SK-N-SH (cell line): ENCODE data around the gene KLF7. TPM values are rescaled to one million over a fixed set of nuclear protein-coding genes. Genes with fewer than 3 reads are reported as not detected.

Experiments used
- CTCF ChIA-PET: fragments of 300-600, 350-600 bp; formaldehyde crosslinking; extraction: SDS; loops from one replicate; lab custom pipeline; 2021; lab: Yijun Ruan, JAX
- POLR2A ChIA-PET: fragments of 350-600 bp; sonication (Branson Sonifier 250); formaldehyde crosslinking; extraction: SDS; loops from one replicate; lab custom pipeline; 2020; ENCODE audit warnings: antibody characterized with exemption, inconsistent platforms; lab: Yijun Ruan, JAX
- DNase-seq: peaks from one replicate; pipeline ENCODE4 v3.0.0; 2012
- H2AFZ ChIP-seq: fragments of 200-600 bp; sonication (generic); 2 replicates; pipeline ENCODE4 v1.8.1; 2016; ENCODE audit warnings: antibody characterized with exemption, mild to moderate bottlenecking, low read depth
- H3F3A ChIP-seq: fragments of 200-600 bp; sonication (generic); replicated peaks from 2 replicates; pipeline ENCODE3; 2016; ENCODE audit warnings: antibody characterized with exemption, mild to moderate bottlenecking; ENCODE audit not compliant: insufficient read depth
- H3K27ac ChIP-seq, 2 experiments: fragments of 200-500 bp in 1 of 2; fragments of 200-600 bp in 1 of 2; sonication (Bioruptor generic) in 1 of 2; sonication (generic), shearing (Covaris generic) in 1 of 2; 2 replicates each; pipeline versions ENCODE4 v1.5.1 to v1.6.1; 2014 to 2016; ENCODE audit warnings: low read depth in 2 of 2, inconsistent platforms in 1 of 2, low read length in 1 of 2, mild to moderate bottlenecking in 1 of 2, mixed read lengths in 1 of 2
- H3K27me3 ChIP-seq: fragments of 200-600 bp; sonication (generic), shearing (Covaris generic); 2 replicates; pipeline ENCODE4 v1.6.1; 2016; ENCODE audit warnings: mixed run types; ENCODE audit not compliant: insufficient read depth
- H3K36me3 ChIP-seq, 2 experiments: fragments of 200-500 bp in 1 of 2; fragments of 200-600 bp in 1 of 2; sonication (Bioruptor generic) in 1 of 2; sonication (generic) in 1 of 2; replicated peaks in 1 of 2; 2 replicates each; pipeline versions ENCODE3 to v1.5.1; 2014 to 2016; ENCODE audit warnings: low read length in 1 of 2, mild to moderate bottlenecking in 1 of 2; ENCODE audit not compliant: insufficient read depth in 2 of 2, control insufficient read depth in 1 of 2
- H3K4me1 ChIP-seq, 2 experiments: fragments of 200-500 bp in 1 of 2; fragments of 200-600 bp in 1 of 2; sonication (Bioruptor generic) in 1 of 2; sonication (generic), shearing (Covaris generic) in 1 of 2; 2 replicates each; pipeline versions ENCODE4 v1.5.1 to v1.6.1; 2014 to 2016; ENCODE audit warnings: low read depth in 1 of 2, low read length in 1 of 2, mixed run types in 1 of 2; ENCODE audit not compliant: insufficient read depth in 2 of 2, control insufficient read depth in 1 of 2
- H3K4me2 ChIP-seq: fragments of 200-600 bp; sonication (generic), shearing (Covaris generic); 2 replicates; pipeline ENCODE4 v1.6.1; 2017; ENCODE audit warnings: mixed run types
- H3K4me3 ChIP-seq, 2 experiments: fragments of 200-500 bp in 1 of 2; fragments of 200-600 bp in 1 of 2; sonication (Bioruptor generic) in 1 of 2; sonication (generic), shearing (Covaris generic) in 1 of 2; 2 replicates each; pipeline versions ENCODE4 v1.5.1 to v1.8.1; 2014 to 2016; ENCODE audit warnings: low read depth in 2 of 2, inconsistent platforms in 1 of 2, low read length in 1 of 2, mild to moderate bottlenecking in 1 of 2, mixed read lengths in 1 of 2, moderate library complexity in 1 of 2
- H3K79me2 ChIP-seq: fragments of 200-600 bp; sonication (generic); 2 replicates; pipeline ENCODE4 v1.8.1; 2017; ENCODE audit warnings: mild to moderate bottlenecking; ENCODE audit not compliant: insufficient read depth
- H3K9ac ChIP-seq: fragments of 200-600 bp; sonication (generic); 2 replicates; pipeline ENCODE4 v1.6.1; 2017; ENCODE audit warnings: mixed run types
- H3K9me2 ChIP-seq: fragments of 200-600 bp; sonication (generic); 2 replicates; pipeline ENCODE4 v1.6.1; 2017; ENCODE audit warnings: mixed run types
- H3K9me3 ChIP-seq: fragments of 200-600 bp; sonication (generic); 2 replicates; pipeline ENCODE4 v1.6.1; 2017; ENCODE audit warnings: mixed run types, mild to moderate bottlenecking, moderate library complexity
- H4K20me1 ChIP-seq: fragments of 200-600 bp; sonication (generic); 2 replicates; pipeline ENCODE4 v1.6.1; 2017; ENCODE audit warnings: mild to moderate bottlenecking, mixed run types; ENCODE audit not compliant: insufficient read depth
- EP300 ChIP-seq, 2 experiments: IDR thresholded peaks; 2 replicates each; pipeline versions ENCODE4 v1.4.0 to v1.6.1; 2012; ENCODE audit warnings: borderline replicate concordance in 1 of 2, low read depth in 1 of 2, low read length in 1 of 2
- EZH2phosphoT487 ChIP-seq: fragments of 200-600 bp; sonication (generic); IDR thresholded peaks from 2 replicates; pipeline ENCODE4 v1.6.1; 2017; ENCODE audit warnings: low read depth, mixed run types, mild to moderate bottlenecking, antibody characterized with exemption, moderate library complexity, borderline replicate concordance
- FOSL2 ChIP-seq: IDR thresholded peaks from 2 replicates; pipeline ENCODE4 v1.4.0; 2012; ENCODE audit warnings: low read depth, mild to moderate bottlenecking, moderate library complexity, borderline replicate concordance
- FOXJ3 ChIP-seq: sonication (generic); formaldehyde crosslinking; IDR thresholded peaks from 2 replicates; pipeline ENCODE4 v1.5.1; 2020; ENCODE audit warnings: mild to moderate bottlenecking, missing genetic modification reagents
- GATA2 ChIP-seq: sonication (generic); formaldehyde crosslinking; IDR thresholded peaks from 2 replicates; pipeline ENCODE4 v1.5.0; 2020; ENCODE audit warnings: mild to moderate bottlenecking, missing genetic modification reagents
- NFIC ChIP-seq: IDR thresholded peaks from 2 replicates; pipeline ENCODE4 v1.4.0; 2012; ENCODE audit warnings: borderline replicate concordance
- RCOR1 ChIP-seq: fragments of 150-350 bp; IDR thresholded peaks from 2 replicates; pipeline ENCODE4 v1.6.1; 2017; ENCODE audit warnings: antibody characterized with exemption, low read length
- RFX5 ChIP-seq: IDR thresholded peaks from 2 replicates; pipeline ENCODE4 v1.6.1; 2012; ENCODE audit warnings: mild to moderate bottlenecking, improper control_type of control experiment, low read length
- RXRA ChIP-seq: IDR thresholded peaks from 2 replicates; pipeline ENCODE4 v1.4.0; 2012; ENCODE audit warnings: low read depth, mild to moderate bottlenecking, borderline replicate concordance
- SIN3A ChIP-seq: IDR thresholded peaks from 2 replicates; pipeline ENCODE4 v1.6.1; 2012; ENCODE audit warnings: low read depth, mild to moderate bottlenecking, low read length, moderate library complexity, borderline replicate concordance
- SMC3 ChIP-seq: IDR thresholded peaks from 2 replicates; pipeline ENCODE4 v1.6.1; 2012; ENCODE audit warnings: low read depth, low read length, improper control_type of control experiment
- TEAD4 ChIP-seq: IDR thresholded peaks from 2 replicates; pipeline ENCODE4 v1.4.0; 2012; ENCODE audit warnings: mild to moderate bottlenecking, borderline replicate concordance; ENCODE audit not compliant: insufficient read depth
- WGBS: methylation state at CpG from one replicate; pipeline ENCODE4 v1.1.6; 2017; ENCODE audit warnings: low lambda C conversion rate; 5-methylcytosine and 5-hydroxymethylcytosine counted together
- polyA plus RNA-seq, 3 experiments: library from polyadenylated mRNA; depleted of rRNA; stranded (reverse); fragments of >200 nt; gene quantifications; 2 replicates each; pipeline ENCODE4 v1.2.3, GENCODE V29; 2012
- TF ChIP-seq, protein P1 (sequence below): IDR thresholded peaks from 2 replicates; pipeline ENCODE4; 2012

Gene KLF7
- polyA plus RNA-seq, 1 of the 3 experiments (the other 2 are of a cell fraction) = 7.5 TPM

DNA sequence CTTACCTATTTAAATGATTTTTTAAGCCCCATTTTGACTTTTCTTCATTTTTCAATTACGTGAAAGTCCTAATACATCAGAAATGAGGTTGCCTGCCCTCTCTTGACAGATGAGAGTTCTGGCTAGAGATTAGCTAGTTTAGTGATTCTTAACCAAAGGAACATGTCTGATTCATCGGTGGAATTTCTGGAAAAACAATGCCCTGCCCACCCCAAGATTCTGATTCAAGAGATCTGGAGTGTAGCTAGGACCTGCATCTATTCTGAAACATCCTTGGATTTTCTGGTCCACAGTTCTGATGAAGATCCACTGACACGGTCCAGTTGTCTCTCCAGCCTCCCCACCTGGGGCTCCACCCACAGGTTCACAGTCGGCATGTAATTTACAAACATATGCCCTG lies 111.2 kb downstream of the KLF7 start:
- Histone ChIP-seq H3F3A (no peaks in the 10 kb centered on the region), H3K4me1 (peaks cover 0 to 9% of the 10 kb centered on the region in 2 experiments; a peak in 1 of 4 replicates), H4K20me1 (no peaks in the 10 kb centered on the region), H3K27ac (no peak overlapping the region), H2AFZ (no peak overlapping the region), H3K79me2 (no peaks in the 10 kb centered on the region), H3K9ac (no peak overlapping the region), H3K4me2 (no peak overlapping the region), H3K36me3 (no peaks in the 10 kb centered on the region), H3K9me2 (no peaks in the 10 kb centered on the region), H3K4me3 (no peak overlapping the region), H3K27me3 (no peaks in the 10 kb centered on the region), H3K9me3 (no peaks in the 10 kb centered on the region)
- no peak for DNase-seq
- ChIA-PET POLR2A (no interaction called here), CTCF (no interaction called here)
- TF ChIP-seq EP300 (IDR thresholded peaks at IDR 0.05; ENCODE audit: borderline replicate concordance in 1 of 2, low read depth in 1 of 2, low read length in 1 of 2) (0 out of 4 replicates have a peak, but pooled peaks of 1 of the 2 experiments have one; percentile 9), NFIC (no peak)
- 83% methylated on average over 3 of the region's 4 CpGs for WGBS

DNA sequence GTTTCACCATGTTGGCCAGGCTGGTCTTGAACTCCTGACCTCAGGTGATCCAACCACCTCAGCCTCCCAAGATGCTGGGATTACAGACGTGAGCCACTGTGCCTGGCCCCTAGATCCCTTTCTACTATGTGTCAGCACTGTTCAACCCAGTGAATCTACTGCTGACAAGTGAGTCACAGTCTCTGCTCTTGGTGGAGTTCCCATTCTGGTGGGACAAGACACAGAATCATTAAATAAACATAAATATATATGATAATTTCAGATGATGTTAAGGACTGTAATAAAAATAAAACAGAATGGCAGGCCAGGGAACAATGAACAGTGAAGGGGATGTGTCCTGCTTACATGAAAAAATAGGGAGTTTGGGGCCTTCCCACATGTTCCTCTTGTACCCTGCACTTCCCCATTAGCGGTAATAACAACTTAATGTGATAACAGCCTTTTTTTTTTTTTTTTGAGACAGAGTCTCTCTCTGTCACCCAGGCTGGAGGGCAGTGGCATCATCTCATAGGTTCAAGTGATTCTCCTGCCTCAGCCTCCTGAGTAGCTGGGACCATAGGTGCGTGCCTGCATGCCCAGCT lies 114.3 kb downstream of the KLF7 start:
- H3K79me2 ChIP-seq = no peaks in the 10 kb centered on the region
- H3K36me3 ChIP-seq = no peaks in the 10 kb centered on the region
- no peak overlapping the region for H3K4me2 ChIP-seq
- ChIA-PET POLR2A (no interaction called here), CTCF (no interaction called here)
- no peaks in the 10 kb centered on the region for H3K9me3 ChIP-seq
- no peak overlapping the region for H3K4me3 ChIP-seq
- no peak overlapping the region for H3K9ac ChIP-seq
- H3K27me3 ChIP-seq = no peaks in the 10 kb centered on the region
- H4K20me1 ChIP-seq = no peaks in the 10 kb centered on the region
- no peak overlapping the region for H2AFZ ChIP-seq
- peaks cover 0 to 9% of the 10 kb centered on the region in 2 experiments; a peak in 2 of 4 replicates for H3K4me1 ChIP-seq
- H3K27ac ChIP-seq = no peak overlapping the region
- TF ChIP-seq RCOR1 = no peak
- TF ChIP-seq EZH2phosphoT487 = no peak
- no peak for TF ChIP-seq RXRA
- TF ChIP-seq FOXJ3 (CRISPR knock-in tag) = no peak
- TF ChIP-seq FOSL2 = no peak
- TF ChIP-seq, protein P1, sequence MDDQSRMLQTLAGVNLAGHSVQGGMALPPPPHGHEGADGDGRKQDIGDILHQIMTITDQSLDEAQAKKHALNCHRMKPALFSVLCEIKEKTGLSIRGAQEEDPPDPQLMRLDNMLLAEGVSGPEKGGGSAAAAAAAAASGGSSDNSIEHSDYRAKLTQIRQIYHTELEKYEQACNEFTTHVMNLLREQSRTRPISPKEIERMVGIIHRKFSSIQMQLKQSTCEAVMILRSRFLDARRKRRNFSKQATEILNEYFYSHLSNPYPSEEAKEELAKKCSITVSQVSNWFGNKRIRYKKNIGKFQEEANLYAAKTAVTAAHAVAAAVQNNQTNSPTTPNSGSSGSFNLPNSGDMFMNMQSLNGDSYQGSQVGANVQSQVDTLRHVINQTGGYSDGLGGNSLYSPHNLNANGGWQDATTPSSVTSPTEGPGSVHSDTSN = no peak
- TF ChIP-seq, all 33 proteins: peak for 0
- no peak for DNase-seq
- Histone ChIP-seq H3F3A (no peaks in the 10 kb centered on the region), H3K9me2 (no peaks in the 10 kb centered on the region)
- 73% methylated on average over 3 of the region's 3 CpGs for WGBS

GRCh38 chr2:207049122-207049521 lies 116.6 kb downstream of the KLF7 start:
- H3K4me1 ChIP-seq = no peaks in the 10 kb centered on the region; a peak in 2 of 4 replicates
- no peaks in the 10 kb centered on the region for H3K27me3 ChIP-seq
- H3K9ac ChIP-seq = no peak overlapping the region
- no peak for DNase-seq
- H3K4me2 ChIP-seq = no peak overlapping the region
- no peaks in the 10 kb centered on the region for H3K79me2 ChIP-seq
- H3F3A ChIP-seq = no peaks in the 10 kb centered on the region
- ChIA-PET CTCF (interaction anchor here (0.6 to 1.5 kb wide), 3 partner anchors 13 to 119 kb away, joined by 3 to 4 read pairs (median 3); no protein-coding TSS in a partner anchor), POLR2A (no interaction called here)
- no peak overlapping the region for H3K27ac ChIP-seq
- H3K36me3 ChIP-seq = no peaks in the 10 kb centered on the region
- TF ChIP-seq NFIC (no peak), SIN3A (no peak), SMC3 (no peak), TEAD4 (no peak), FOSL2 (no peak), GATA2 (no peak), RFX5 (no peak)
- WGBS = 72% methylated on average over 5 of the region's 5 CpGs
- no peaks in the 10 kb centered on the region for H3K9me3 ChIP-seq
- no peak overlapping the region for H2AFZ ChIP-seq
- H3K9me2 ChIP-seq = no peaks in the 10 kb centered on the region
- no peaks in the 10 kb centered on the region for H4K20me1 ChIP-seq
- no peak overlapping the region for H3K4me3 ChIP-seq
